Measurements from ENCODE around the gene MLF2. TPM values are rescaled to one million over a fixed set of nuclear protein-coding genes. Genes with fewer than 3 reads are reported as not detected.
"Not testable (repeated sequence)": the region's sequence is repeated elsewhere in the genome, so short reads cannot be mapped to it uniquely, and the experiment has no call there.

Gene MLF2
- total RNA-seq, 1 donor from 2014 or later = 156 TPM

DNA sequence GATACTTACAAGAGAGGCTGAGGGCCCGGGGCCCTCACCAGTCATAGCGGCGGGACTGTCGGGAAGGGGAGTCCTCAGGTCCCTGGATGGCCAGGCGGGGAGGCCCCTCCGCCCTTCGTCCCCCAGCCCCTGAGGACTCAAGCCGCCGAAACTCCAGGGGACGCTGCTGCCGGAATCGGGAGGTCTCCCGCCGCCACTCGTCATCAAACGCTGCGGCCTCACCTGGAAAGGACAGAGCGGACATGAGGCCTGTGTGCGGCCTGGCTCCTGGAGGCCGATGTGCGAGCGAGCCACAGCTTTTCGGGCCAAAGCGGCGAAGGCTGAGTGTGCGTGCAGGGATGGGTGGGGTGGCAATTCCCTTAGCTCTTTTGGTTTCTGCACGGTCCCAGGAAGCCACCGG lies 4.2 kb downstream of the MLF2 start:
- intact Hi-C loops (cut with DNase I) = no loop called here
- ATAC-seq (no peak), DNase-seq (ENCODE audit: missing footprints) (no peak)

DNA sequence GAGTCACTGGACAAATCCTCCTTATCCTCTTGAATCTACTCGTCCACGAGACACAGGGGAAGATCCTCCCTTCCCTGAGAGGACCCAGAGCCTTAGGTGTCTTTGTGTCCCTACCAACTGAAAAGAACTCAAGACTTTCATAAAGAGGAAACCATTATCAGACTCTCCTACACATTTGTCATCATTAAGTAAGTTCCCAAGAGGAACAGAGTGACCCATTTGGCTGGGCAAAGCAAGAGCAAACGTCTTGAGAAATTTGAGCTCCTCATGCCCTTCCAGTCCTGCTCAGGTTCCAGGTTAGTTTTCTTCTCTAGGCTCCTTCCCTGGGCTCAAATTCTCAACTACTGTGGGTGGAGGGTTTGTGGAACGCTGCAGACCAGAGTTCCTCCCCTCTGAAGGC lies 5.7 kb downstream of the MLF2 start:
- DNase-seq (ENCODE audit: missing footprints) = no peak
- no peak for ATAC-seq
- intact Hi-C loops (cut with DNase I) = no loop called here

DNA sequence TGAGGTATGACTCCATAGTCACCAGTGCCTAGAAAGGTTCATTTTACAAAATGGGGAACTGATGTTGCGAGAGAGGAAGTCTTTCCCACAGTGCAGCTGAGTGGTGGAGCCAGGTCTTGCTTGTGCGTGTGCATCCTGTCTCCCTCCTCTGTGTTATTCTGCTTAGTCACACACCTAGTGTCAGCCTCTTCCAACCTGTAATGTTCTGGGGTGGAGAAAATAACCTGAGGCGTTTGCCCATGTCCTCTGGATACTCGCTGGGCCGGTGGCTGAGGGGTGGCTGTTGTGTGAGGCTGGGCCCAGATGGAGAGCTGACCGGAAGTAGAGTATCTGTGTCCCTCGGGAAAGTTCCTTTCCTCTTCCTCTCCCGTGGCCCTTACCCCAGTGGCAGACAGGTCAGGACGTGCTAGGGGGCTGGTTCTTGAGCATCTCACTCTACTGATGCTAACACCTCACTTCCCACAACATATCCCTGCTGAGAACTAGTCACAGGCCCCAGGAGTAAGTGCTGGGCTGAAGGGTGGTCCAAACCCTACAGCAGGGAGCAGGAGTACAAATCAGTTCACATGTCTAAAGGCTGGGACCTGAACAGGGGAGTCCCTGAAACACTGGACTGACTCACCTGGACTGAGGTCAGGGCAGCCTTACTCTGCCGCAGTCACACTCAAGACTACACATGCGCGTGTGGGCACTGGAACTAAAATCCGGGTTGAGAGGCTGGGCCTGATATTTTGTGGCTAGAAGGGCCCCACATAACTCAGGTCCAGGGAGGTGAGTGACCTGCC lies 7.0 kb downstream of the MLF2 start:
- ATAC-seq = peak; percentile 32
- intact Hi-C loops (cut with DNase I) = no loop called here
- DNase-seq (ENCODE audit: missing footprints) = no peak

DNA sequence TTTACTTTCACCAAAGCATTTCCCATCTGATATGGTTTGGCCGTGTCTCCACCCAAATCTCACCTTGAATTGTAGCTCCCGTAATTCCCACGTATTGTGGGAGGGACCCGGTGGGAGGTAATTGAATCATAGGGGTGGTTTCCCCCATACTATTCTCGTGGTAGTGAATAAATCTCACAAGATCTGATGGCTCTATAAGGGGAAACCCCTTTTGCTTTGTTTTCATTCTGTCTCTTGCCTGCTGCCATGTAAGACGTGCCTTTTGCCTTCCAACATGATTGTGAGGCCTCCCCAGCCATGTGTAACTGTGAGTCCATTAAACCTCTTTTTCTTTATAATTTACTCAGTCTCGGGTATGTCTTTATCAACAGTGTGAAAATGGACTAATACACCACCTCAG lies 9.6 kb downstream of the MLF2 start:
- intact Hi-C loops (cut with DNase I); DNase-seq (ENCODE audit: missing footprints); ATAC-seq: not testable (repeated sequence)

DNA sequence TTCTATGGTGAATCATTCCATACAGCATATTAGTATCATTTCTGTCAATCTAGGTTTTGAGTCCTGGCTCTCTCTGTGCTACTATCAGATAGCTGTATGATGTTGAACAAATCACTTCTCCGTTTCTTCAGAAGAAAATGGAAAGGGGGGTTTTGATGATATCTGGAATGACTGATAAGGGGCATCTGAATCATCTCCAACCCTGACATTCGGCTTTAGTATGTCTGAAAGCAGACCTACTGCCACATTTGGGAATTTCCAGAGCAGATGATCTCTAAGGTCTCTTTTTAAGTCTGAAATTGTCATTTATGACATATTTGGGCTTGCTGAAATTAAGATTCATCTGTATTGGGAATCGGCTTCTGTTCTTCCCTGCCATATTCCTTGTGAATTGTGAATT lies 10.1 kb downstream of the MLF2 start:
- intact Hi-C loops (cut with DNase I) = no loop called here
- no peak for ATAC-seq
- no peak for DNase-seq (ENCODE audit: missing footprints)

DNA sequence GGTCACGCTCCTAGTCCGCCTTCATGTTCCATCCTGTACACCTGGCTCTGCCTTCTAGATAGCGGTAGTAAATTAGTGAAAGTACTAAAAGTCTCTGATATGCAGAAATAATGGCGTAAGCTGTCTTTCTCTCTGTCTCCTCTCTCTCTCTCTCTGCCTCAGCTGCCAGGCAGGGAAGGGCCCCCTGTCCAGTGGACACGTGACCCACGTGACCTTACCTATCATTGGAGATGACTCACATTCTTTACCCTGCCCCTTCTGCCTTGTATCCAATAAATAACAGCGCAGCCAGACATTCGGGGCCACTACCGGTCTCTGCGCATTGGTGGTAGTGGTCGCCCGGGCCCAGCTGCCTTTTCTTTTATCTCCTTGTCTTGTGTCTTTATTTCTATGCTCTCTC lies 10.9 kb downstream of the MLF2 start:
- DNase-seq (ENCODE audit: missing footprints); intact Hi-C loops (cut with DNase I); ATAC-seq: not testable (repeated sequence)

DNA sequence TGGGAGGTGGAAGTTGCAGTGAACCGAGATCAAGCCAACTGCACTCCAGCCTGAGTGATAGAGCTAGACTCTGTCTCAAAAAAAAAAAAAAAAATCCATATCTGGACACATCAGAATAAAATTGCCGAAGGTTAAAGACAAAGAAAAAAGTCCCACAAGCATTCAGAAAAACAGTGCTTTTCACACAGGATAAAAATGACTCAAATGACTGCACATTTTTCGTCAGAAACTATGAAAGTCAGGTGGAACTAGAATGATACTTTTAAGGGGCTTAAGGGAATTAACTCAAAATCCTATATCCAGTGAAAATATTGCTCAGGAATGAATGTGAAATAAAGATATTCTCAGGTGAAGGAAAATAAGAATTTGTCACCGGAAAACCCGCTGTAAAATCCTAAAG lies 16.2 kb downstream of the MLF2 start:
- intact Hi-C loops (cut with DNase I) = no loop called here
- ATAC-seq = no peak
- no peak for DNase-seq (ENCODE audit: missing footprints)

DNA sequence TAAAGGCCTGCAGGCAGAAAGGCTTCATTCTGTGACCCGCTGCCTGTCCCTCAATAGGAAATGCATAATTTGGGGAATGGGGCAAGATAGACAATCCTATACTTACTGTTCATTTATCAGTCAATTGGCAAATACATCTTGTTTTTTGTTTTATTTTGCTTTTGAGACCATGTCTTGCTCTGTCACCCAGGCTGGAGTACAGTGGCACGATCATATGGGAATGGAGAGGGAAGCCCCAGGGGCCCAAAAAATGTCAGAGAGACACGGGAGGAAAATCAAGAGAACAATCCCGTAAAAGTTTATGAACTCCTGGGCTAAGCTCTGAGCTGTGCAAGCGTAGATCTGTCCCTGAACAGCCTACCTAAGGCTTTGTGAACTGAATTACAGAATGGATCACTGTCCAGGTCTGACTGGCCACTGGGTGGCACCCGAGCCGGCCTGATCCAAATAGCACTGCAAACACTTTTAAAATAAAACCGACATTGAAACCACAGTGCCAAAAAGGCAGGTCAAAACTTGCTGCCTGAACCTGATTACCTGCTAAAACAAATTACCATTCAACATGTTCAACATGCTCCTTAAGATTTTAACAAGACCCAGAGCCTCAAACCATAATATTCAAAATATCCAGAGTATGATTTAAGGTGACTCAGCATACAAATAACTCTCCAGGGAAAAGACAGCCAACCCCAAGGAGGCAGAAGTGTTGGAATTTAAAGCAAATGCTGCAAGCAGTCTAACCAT lies 17.3 kb downstream of the MLF2 start:
- ATAC-seq (peak; percentile 80), DNase-seq (ENCODE audit: missing footprints) (peak; percentile 82)
- intact Hi-C loops (cut with DNase I) = loop anchor here (2.0 kb wide), 3 partner anchors 17 to 89 kb away; partner anchors contain the start of gene MLF2

DNA sequence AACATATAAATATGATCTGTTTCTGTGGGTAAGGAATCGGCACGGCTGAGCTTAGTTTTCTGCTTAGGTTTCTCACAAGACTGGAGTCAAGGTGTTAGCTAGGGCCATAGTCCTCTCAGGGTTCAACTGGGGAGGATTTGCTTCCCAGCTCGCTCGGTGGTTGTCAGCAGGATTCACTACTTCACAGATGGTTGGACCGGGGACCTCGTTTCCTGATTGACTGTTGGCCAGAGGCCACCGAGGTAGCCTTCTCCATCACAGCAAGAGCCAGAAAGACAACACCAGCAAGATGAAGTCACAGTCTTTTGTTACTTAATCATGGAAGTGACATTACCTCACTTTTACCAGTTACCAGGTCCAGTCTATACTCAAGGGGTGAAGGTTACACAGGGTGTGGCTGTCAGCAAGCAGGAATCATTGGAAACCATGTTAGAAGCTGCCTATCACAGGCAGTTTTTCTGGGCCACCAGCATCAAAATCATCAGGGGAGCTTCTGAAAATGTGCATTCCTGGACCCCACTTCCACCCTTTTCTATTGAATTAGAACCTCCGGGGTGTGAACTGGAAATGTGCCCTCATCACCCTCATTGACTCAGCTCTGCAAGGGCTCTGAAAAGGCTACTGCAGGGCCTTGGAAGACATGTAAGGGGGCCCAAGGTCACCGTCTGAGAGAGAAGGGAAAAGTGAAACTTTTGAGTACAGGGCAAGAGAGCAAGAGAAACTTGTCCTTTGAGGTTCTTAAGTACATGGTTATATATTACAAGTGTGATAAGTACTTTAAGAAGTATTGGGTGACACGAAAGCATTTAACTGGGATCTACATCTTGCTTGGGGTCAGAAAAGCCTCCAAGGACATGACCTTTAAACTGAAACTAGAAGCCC lies 18.2 kb downstream of the MLF2 start:
- ATAC-seq (no peak), DNase-seq (ENCODE audit: missing footprints) (no peak)
- intact Hi-C loops (cut with DNase I) = loop anchor here (2.0 kb wide), 3 partner anchors 18 to 90 kb away; partner anchors contain the start of gene MLF2

DNA sequence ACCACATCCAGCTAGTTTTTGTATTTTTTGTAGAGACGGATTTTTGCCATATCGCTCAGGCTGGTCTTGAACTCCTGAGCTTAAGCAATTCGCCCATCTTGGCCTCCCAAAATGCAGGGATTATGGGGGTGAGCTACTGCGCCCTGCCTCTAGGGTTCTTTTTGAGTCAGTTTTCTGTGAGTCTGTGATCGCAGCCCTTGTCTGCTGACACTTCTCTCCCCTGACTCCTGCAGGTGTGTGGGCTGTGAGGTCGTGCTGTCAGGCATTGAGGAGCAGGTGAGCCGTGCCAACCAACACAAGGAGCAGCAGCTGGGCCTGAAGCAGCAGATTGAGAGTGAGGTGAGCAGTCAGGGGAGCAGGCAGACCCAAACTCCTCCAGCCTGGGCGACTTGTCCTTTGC lies 22.8 kb downstream of the MLF2 start:
- no peak for ATAC-seq
- intact Hi-C loops (cut with DNase I) = no loop called here
- no peak for DNase-seq (ENCODE audit: missing footprints)

DNA sequence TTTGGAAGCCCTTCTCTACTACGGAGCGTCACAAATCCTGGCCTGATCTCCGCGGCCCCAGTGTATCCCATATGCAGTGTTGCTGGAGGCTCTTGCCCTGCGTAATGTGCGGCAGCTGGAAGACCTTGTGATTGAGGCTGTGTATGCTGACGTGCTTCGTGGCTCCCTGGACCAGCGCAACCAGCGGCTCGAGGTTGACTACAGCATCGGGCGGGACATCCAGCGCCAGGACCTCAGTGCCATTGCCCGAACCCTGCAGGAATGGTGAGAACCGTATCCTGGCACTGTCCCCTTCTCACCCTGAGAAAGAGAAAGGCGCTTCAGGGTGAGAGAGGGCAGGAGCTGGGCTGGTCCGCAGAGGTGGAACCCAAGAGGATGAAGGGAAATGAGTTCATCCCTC lies 23.8 kb downstream of the MLF2 start:
- intact Hi-C loops (cut with DNase I) = loop anchor here (10.0 kb wide), 1 partner anchor 64 kb away; the partner anchor contains the start of gene ING4
- ATAC-seq (no peak), DNase-seq (ENCODE audit: missing footprints) (no peak)

DNA sequence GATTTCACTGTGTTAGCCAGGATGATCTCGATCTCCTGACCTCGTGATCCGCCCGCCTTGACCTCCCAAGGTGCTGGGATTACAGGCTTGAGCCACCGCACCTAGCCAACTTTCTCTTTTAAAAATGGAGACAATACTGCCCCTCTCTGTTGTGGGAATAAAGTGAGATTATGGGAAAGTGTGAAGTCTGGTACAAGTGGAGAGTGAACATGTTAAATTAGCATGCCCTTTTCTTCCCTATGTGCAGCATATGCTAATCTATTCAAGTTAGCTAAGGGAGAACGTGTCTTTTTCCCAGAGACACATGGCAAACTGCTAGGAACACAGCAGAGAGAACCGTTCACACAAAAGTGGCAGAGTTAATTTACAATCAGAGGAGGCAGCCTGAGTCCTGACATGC lies 27.6 kb downstream of the MLF2 start:
- intact Hi-C loops (cut with DNase I) = loop anchor here (2.0 to 10.0 kb wide), 2 partner anchors 37 to 61 kb away; partner anchors contain the start of genes ING4 and ZNF384
- DNase-seq (ENCODE audit: missing footprints) (no peak), ATAC-seq (no peak)

DNA sequence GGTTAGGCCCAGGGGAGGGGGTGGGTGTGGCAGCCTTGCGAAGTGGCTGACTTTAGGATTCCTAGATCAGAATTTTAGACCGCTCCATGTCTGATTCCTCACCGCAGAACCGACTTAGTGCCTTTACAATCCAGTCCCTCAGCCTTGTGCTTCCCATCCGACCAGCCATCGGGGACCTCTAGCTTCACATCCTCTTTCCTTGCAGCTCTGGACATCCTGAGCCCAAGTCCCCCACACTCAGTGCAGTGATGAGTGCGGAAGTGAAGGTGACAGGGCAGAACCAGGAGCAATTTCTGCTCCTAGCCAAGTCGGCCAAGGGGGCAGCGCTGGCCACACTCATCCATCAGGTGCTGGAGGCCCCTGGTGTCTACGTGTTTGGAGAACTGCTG lies 28.5 kb downstream of the MLF2 start:
- ATAC-seq (peak; percentile 8), DNase-seq (ENCODE audit: missing footprints) (no peak)
- intact Hi-C loops (cut with DNase I) = loop anchor here (2.0 to 10.0 kb wide), 2 partner anchors 36 to 60 kb away; partner anchors contain the start of genes ING4 and ZNF384

DNA sequence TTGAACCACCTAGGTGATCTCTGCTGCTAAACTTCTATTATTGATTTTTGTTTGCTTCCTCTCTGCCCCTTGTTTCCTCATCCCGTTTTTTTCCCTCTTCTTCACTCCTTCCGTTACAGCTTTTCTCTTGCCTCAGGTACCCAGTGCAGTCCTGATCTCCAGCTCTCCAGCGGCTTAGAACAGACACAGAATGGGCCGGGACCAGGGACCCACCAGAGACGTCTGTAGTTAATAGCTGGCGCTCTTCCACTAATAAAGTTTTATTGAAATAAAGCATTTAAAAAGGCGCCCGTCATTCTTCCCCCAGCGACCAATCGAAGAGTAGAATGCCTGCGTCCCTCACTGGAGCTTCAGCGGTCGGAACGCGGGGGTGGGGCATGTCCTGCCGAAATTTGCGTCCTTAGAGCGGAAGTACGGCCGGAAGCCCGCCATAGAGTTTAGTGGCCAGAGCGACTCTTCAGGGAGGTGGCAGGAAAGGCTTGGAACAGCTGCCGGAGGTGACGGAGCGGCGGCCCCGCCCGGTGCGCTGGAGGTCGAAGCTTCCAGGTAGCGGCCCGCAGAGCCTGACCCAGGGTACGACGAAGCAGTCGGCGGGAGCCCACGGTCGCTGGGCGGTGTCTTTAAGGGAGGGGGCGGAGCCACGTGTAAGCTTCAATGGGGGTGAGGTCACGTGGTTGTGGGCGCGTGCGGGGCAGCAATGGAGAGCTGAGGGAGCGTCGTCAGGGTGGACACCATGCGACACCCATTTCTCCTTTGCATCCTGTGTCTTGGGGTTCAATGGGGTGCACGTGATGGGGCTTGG lies 29.1 kb downstream of the MLF2 start, which contains the start of gene COPS7A:
Gene COPS7A (plus strand): TSS at position 440 of the 802 bp plus-strand sequence. CDS start 611 bp downstream, outside the sequence.
- ATAC-seq (peak; percentile 99), DNase-seq (ENCODE audit: missing footprints) (peak; percentile 99)
- intact Hi-C loops (cut with DNase I) = loop anchor here (2.0 to 10.0 kb wide), 2 partner anchors 35 to 59 kb away; partner anchors contain the start of genes ING4 and ZNF384

DNA sequence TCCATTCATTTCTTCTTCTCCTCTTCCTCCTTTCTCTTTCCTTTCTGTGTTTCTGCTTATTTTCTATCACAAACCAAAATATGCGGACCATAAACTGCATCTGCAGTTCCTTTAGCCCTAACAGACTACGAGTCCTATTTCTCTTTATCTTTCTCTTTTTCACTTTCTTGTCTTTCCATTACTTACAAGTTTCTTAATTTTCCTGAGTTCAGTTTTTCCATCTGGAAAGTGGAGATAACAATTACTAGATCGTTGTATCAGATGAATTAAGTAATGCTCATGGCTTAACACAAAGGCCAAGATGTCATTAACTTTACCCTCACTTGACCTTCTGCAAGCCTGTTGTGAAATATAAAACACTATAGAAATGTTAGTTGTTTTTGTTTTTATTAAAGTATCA lies 30.1 kb downstream of the MLF2 start:
- intact Hi-C loops (cut with DNase I) = loop anchor here (10.0 kb wide), 1 partner anchor 58 kb away; the partner anchor contains the start of gene ING4
- no peak for ATAC-seq
- DNase-seq (ENCODE audit: missing footprints) = no peak

DNA sequence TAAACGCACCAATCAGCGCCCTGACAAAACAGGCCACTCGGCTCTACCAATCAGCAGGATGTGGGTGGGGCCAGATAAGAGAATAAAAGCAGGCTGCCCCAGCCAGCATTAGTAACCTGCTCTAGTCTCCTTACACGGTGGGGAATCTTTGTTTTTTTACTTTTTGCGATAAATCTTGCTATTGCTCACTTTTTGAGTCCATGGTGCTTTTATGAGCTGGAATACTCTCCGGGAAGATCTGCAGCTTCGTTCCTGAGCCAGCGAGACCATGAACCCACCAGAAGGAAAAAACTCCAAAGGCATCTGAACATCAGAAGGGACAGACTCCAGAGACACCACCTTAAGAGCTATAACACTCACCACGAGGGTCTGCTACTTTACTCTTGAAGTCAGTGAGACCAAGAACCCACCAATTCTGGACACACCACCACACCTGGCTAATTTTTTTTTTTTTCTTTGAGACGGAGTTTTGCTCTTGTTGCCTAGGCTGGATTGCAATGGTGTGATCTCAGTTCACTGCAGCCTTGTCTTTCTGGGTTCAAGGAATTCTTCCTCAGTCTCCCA lies 36.0 kb downstream of the MLF2 start:
- intact Hi-C loops (cut with DNase I) = no loop called here
- ATAC-seq = no peak
- no peak for DNase-seq (ENCODE audit: missing footprints)

DNA sequence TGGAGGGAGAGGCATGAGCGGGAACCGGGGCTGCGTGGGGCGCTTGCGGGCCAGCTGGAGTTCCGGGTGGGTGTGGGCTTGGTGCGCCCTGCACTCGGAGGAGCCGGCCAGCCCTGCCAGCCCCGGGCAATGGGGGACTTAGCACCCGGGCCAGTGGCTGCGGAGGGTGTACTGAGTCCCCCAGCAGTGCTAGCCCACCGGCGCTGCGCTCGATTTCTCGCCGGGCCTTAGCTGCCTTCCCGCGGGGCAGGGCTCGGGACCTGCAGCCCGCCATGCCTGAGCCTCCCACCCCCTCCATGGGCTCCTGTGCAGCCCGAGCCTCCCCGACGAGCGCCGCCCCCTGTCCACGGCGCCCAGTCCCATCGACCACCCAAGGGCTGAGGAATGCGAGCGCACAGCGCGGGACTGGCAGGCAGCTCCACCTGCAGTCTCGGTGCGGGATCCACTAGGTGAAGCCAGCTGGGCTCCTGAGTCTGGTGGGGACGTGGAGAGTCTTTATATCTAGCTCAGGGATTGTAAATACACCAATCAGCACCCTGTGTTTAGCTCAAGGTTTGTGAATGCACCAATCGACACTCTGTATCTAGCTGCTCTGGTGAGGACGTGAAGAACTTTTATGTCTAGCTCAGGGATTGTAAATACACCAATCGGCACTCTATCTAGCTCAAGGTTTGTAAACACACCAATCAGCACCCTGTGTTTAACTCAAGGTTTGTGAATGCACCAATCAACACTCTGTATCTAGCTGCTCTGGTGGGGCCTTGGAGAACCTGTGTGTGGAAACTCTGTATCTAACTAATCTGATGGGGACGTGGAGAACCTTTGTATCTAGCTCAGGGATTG lies 36.7 kb downstream of the MLF2 start:
- DNase-seq (ENCODE audit: missing footprints); ATAC-seq; intact Hi-C loops (cut with DNase I): not testable (repeated sequence)
